ENCODE results near the gene KRABD2.

Gene KRABD2

GRCh38 chr17:8393470-8394231, 17.1 kb upstream of the KRABD2 start:
- DNase-seq (ENCODE audit: low spot score), result no peak
- in situ Hi-C loops (cut with MboI; ENCODE audit: low sequenced_read_pairs, unreplicated experiment), result no loop called here

DNA sequence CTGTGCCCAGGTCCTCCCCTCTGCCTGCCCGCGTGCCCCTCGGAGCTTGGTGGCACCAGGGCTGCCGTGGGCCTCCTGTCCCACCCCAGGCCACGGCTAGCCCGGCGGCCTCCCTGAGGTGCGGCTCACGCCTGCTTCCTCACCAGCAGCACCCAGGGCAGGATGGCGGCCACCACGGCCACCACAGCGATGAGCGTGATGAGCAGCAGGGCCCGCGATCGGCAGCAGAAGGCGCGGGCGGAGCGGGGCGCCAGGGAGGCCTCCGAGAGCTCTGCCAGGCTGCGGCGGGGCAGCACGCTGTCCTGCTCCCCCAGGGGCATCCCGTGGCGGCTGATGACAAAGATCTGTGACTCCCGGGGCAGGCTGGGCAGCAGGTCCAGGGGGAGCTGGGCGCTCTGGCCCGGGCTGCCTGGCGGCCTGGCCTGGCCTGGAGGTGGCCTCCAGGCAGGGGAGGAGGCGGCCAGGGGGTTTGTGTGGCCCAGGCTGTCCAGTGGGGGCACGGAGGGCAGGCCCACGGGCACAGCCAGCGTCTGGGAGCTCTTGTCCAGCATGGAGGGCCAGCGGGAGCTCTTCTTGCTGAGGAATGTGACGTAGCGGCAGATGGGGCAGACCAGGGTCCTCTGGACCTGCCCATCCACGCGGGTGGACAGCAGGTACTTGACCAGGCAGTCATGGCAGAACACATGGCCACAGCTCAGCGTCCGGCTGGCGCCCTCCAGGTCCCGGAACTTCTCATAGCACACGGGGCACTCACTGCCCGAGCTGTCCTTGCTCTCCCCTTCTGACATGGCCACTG, 16.4 kb upstream of the KRABD2 start:
- no peak for TF ChIP-seq CTCF (IDR thresholded peaks at IDR 0.05; ENCODE audit: borderline replicate concordance, control extremely low read depth, extremely low read depth, insufficient read depth, missing control alignments)
- no peak for DNase-seq (ENCODE audit: low spot score)
- in situ Hi-C loops (cut with MboI; ENCODE audit: low sequenced_read_pairs, unreplicated experiment), result no loop called here

More at GRCh38 chr17:8393470-8394231, 17.1 kb upstream of the KRABD2 start:
- no peak for TF ChIP-seq CTCF (IDR thresholded peaks at IDR 0.05; ENCODE audit: borderline replicate concordance, control extremely low read depth, extremely low read depth, insufficient read depth, missing control alignments)

GRCh38 chr17:8392274-8392673, 15.8 kb upstream of the KRABD2 start:
- in situ Hi-C loops (cut with MboI; ENCODE audit: low sequenced_read_pairs, unreplicated experiment), result no loop called here
- DNase-seq (ENCODE audit: low spot score), result no peak

DNA sequence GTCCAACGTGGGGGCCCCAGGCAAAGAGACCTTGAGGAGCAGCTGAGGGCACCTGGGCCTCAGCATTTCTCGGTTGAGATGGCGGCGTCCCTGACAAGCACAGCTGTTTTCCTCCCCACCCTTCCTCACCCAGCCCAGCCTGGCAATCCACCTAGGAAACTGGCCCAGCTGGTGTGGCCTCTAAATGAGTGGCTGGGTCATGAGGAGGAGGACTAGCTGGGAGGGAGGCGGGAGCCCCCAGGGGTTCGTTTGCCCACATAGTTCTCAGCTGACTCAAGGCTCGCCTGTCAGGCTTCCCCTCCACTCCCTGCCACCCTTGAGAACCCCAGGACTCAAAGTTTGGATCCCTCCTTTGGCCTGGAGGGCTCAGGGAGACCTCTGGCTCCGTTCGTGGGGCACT, 15.2 kb upstream of the KRABD2 start:
- no peak for TF ChIP-seq CTCF (IDR thresholded peaks at IDR 0.05; ENCODE audit: borderline replicate concordance, control extremely low read depth, extremely low read depth, insufficient read depth, missing control alignments)
- DNase-seq (ENCODE audit: low spot score), result no peak
- in situ Hi-C loops (cut with MboI; ENCODE audit: low sequenced_read_pairs, unreplicated experiment), result no loop called here

More at GRCh38 chr17:8392274-8392673, 15.8 kb upstream of the KRABD2 start:
- no peak for TF ChIP-seq CTCF (IDR thresholded peaks at IDR 0.05; ENCODE audit: borderline replicate concordance, control extremely low read depth, extremely low read depth, insufficient read depth, missing control alignments)

DNA sequence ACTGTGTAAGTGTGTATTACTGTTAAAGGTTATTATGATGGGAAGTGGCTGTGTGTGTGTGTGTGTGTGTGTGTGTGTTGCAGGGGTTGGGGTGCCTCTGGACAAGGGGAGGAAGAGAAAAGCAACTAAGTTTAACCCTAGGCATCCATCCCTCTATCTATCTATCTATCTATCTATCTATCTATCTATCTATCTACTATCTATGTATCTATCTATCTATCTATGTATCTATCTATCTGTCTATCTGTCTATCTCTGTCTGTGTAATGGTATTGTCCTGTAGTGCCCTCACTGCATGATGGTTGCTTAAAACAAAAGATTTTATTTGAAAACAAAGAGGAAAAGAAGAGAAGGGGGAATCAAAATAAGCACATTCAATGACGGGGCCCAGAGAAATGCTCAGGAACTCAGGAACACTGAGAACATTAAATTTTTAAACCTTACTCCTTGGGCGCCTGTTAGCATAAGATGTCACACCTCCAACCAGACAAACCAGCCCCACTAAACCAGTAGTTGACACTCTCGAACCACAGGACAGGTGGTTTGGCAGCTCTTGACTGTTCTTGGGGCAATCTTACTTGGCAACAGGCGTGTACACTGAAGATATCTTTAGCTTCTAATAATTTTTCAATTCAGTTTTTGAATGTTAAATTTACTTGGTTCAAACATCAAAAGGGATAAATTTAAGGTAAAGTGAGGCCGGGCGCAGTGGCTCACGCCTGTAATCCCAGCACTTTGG, 11.6 kb upstream of the KRABD2 start:
- TF ChIP-seq CTCF (IDR thresholded peaks at IDR 0.05; ENCODE audit: borderline replicate concordance, control extremely low read depth, extremely low read depth, insufficient read depth, missing control alignments), result no peak
- no peak for DNase-seq (ENCODE audit: low spot score)
- in situ Hi-C loops (cut with MboI; ENCODE audit: low sequenced_read_pairs, unreplicated experiment), result no loop called here

- no peak for DNase-seq (ENCODE audit: low spot score)
- no peak for TF ChIP-seq CTCF (IDR thresholded peaks at IDR 0.05; ENCODE audit: borderline replicate concordance, control extremely low read depth, extremely low read depth, insufficient read depth, missing control alignments)
- in situ Hi-C loops (cut with MboI; ENCODE audit: low sequenced_read_pairs, unreplicated experiment), result no loop called here
Observed at GRCh38 chr17:8386841-8387240, 10.3 kb upstream of the KRABD2 start.

Measured in GM13976 (cell line).